PC-3 (cell line): Measurements from ENCODE around the gene KRT15. TPM values are rescaled to one million over a fixed set of nuclear protein-coding genes. Genes with fewer than 3 reads are reported as not detected.

Experiments used
- ATAC-seq: fragments of 200-7000 bp; cut with Tn5 transposase; 2 replicates; pipeline ENCODE4 v1.9.1; 2020; ENCODE audit warnings: mild to moderate bottlenecking, moderate library complexity
- BruUV-seq: library from RNA; stranded (reverse); fragments of 400-500 nt; replicated peaks from 2 replicates; lab custom pipeline; 2021; lab: Mats Ljungman, UMichigan
- CTCF ChIA-PET: fragments of 300-600 bp; sonication (Branson Sonifier 250); formaldehyde crosslinking; loops from one replicate; lab custom pipeline; 2022; ENCODE audit warnings: antibody characterized with exemption; lab: Charles Lee
- POLR2A ChIA-PET: fragments of 300-600 bp; sonication (Branson Sonifier 250); formaldehyde crosslinking; loops from one replicate; lab custom pipeline; 2022; ENCODE audit warnings: antibody characterized with exemption; ENCODE audit not compliant: unreplicated experiment; lab: Charles Lee
- DNase-seq: peaks from one replicate; pipeline ENCODE4 v3.0.0-alpha.2; 2015
- H2AFZ ChIP-seq: fragments of 300-600 bp; sonication (generic); 2 replicates; pipeline ENCODE4 v1.6.0; 2016; ENCODE audit warnings: antibody characterized with exemption, low read length
- H3F3A ChIP-seq: fragments of 300-600 bp; sonication (generic); one replicate; pipeline ENCODE4 v1.6.0; 2017; ENCODE audit warnings: antibody characterized with exemption, low read length, control low read depth, mild to moderate bottlenecking; ENCODE audit not compliant: unreplicated experiment
- H3K27ac ChIP-seq: fragments of 300-600 bp; sonication (generic); 2 replicates; pipeline ENCODE4 v1.5.1; 2016; ENCODE audit warnings: mild to moderate bottlenecking, low read length
- H3K27me3 ChIP-seq: fragments of 300-600 bp; sonication (generic); 2 replicates; pipeline ENCODE4 v1.6.1; 2016; ENCODE audit warnings: low read length, mixed read lengths
- H3K36me3 ChIP-seq: fragments of 300-600 bp; sonication (generic); 2 replicates; pipeline ENCODE4 v1.6.1; 2016; ENCODE audit warnings: low read depth, mixed run types, low read length, mixed read lengths
- H3K4me1 ChIP-seq: fragments of 300-600 bp; sonication (generic); 2 replicates; pipeline ENCODE4 v1.5.1; 2016; ENCODE audit warnings: low read length; ENCODE audit not compliant: insufficient read depth
- H3K4me2 ChIP-seq: fragments of 300-600 bp; sonication (generic); 2 replicates; pipeline ENCODE4 v1.6.0; 2016; ENCODE audit warnings: low read length
- H3K4me3 ChIP-seq: fragments of 300-600 bp; sonication (generic); 2 replicates; pipeline ENCODE4 v1.5.1; 2016; ENCODE audit warnings: mild to moderate bottlenecking, low read length, mixed read lengths
- H3K79me2 ChIP-seq: fragments of 300-600 bp; sonication (generic); 2 replicates; pipeline ENCODE4 v1.6.1; 2017; ENCODE audit warnings: low read length, mixed read lengths
- H3K9ac ChIP-seq: fragments of 300-600 bp; sonication (generic); 2 replicates; pipeline ENCODE4 v1.6.0; 2016; ENCODE audit warnings: mild to moderate bottlenecking, low read length
- H3K9me2 ChIP-seq: fragments of 300-600 bp; sonication (generic); replicated peaks from 2 replicates; pipeline ENCODE4 v1.6.1; 2016; ENCODE audit warnings: mixed run types, low read length, mixed read lengths
- H3K9me3 ChIP-seq: fragments of 300-600 bp; sonication (generic); 2 replicates; pipeline ENCODE4 v1.6.1; 2016; ENCODE audit warnings: low read length, mixed read lengths
- H4K20me1 ChIP-seq: fragments of 300-600 bp; sonication (generic); 2 replicates; pipeline ENCODE4 v1.6.1; 2016; ENCODE audit warnings: low read length, mixed read lengths
- CTCF ChIP-seq: fragments of 300-600 bp; sonication (generic); conservative IDR thresholded peaks from 2 replicates; pipeline ENCODE4 v1.5.1; 2017; ENCODE audit warnings: antibody characterized with exemption, low read depth, mild to moderate bottlenecking, low read length
- EZH2 ChIP-seq: fragments of 300-600 bp; sonication (generic); IDR thresholded peaks from one replicate; pipeline ENCODE4 v1.6.1; 2017; ENCODE audit warnings: antibody characterized with exemption, mild to moderate bottlenecking, low read length; ENCODE audit not compliant: unreplicated experiment
- EZH2phosphoT487 ChIP-seq: fragments of 300-600 bp; sonication (generic); IDR thresholded peaks from 2 replicates; pipeline ENCODE4 v1.6.1; 2018; ENCODE audit warnings: mild to moderate bottlenecking, antibody characterized with exemption, low read length, borderline replicate concordance
- intact Hi-C: fragments of 100-400 bp; cut with micrococcal nuclease; formaldehyde crosslinking; loops from 2 replicates; pipeline ENCODE4 v1.9.0; 2023
- total RNA-seq: library from RNA; depleted of rRNA; stranded (reverse); fragments of >200 nt; gene quantifications from 2 replicates; pipeline ENCODE4 v1.2.3, GENCODE V29; 2014

The KRT15 gene
- total RNA-seq, 1 experiment from 2014 or later, result 121 TPM

DNA sequence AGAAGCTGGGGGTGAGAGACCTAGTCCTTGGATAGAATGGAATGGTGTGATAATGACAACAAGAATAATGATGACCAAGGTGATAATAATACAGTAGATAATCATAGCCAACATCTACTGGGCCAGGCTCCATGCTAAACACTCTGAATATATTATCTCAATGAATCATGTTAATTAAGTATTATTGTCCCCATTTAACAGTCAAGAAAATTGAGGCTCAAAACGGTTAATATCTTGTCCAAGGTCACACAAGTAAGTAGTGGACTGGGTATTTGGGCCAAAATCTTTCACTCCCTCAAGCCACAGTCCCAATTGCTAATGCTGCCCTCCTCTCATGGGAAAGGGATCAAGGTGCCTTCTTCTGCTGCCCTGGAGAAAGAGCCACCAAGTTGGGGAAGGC, 13.3 kb upstream of the KRT15 start:
- H3K27me3 ChIP-seq, result no peaks in the 10 kb centered on the region
- BruUV-seq, result no TSS peak
- CTCF ChIA-PET, result no interaction called here
- no peak for TF ChIP-seq EZH2phosphoT487
- H3K9ac ChIP-seq, result no peak overlapping the region
- peaks cover 48% of the 10 kb centered on the region for H3K4me1 ChIP-seq
- H3K4me3 ChIP-seq, result no peak overlapping the region
- intact Hi-C loops, result no loop called here
- peaks cover 27% of the 10 kb centered on the region for H3K79me2 ChIP-seq
- H3K4me2 ChIP-seq, result no peak overlapping the region
- H3K9me2 ChIP-seq, result no peaks in the 10 kb centered on the region
- H3K36me3 ChIP-seq, result peaks cover 10% of the 10 kb centered on the region
- no peak overlapping the region for H3K27ac ChIP-seq
- no peak for ATAC-seq
- DNase-seq, result no peak
- H3K9me3 ChIP-seq, result no peaks in the 10 kb centered on the region
- H3F3A ChIP-seq, result peaks cover 9% of the 10 kb centered on the region
- H2AFZ ChIP-seq, result no peak overlapping the region
- POLR2A ChIA-PET, result no interaction called here
- peaks cover 11% of the 10 kb centered on the region for H4K20me1 ChIP-seq

GRCh38 chr17:41530062-41531048, 11.7 kb upstream of the KRT15 start:
- intact Hi-C loops, result loop anchor here (1.0 kb wide), 1 partner anchor 18 kb away; no protein-coding TSS in a partner anchor
- DNase-seq, result peak; percentile 94
- TF ChIP-seq CTCF (no peak), EZH2 (no peak), EZH2phosphoT487 (no peak)
- H3K27ac ChIP-seq, result peak overlapping the region; percentile 97
- peak overlapping the region; percentile 90; the same call in 1 of the 2 replicates for H3K4me3 ChIP-seq
- peaks cover 43% of the 10 kb centered on the region for H3K79me2 ChIP-seq
- H2AFZ ChIP-seq, result no peak overlapping the region
- POLR2A ChIA-PET, result interaction anchor here (0.5 to 0.7 kb wide), 2 partner anchors 10 to 24 kb away, joined by 3 to 4 read pairs; no protein-coding TSS in a partner anchor
- peak overlapping the region; percentile 94 for H3K4me2 ChIP-seq
- peak overlapping the region; percentile 97 for H3K9ac ChIP-seq
- H3F3A ChIP-seq, result peaks cover 12% of the 10 kb centered on the region
- TSS peak; percentile 28 for BruUV-seq
- peak; percentile 62 for ATAC-seq
- H3K9me2 ChIP-seq, result no peaks in the 10 kb centered on the region
- peaks cover 32% of the 10 kb centered on the region for H3K4me1 ChIP-seq
- CTCF ChIA-PET, result interaction anchor here (0.6 to 3.5 kb wide), 2 partner anchors 18 to 20 kb away, joined by 3 to 22 read pairs; no protein-coding TSS in a partner anchor
- H3K9me3 ChIP-seq, result no peaks in the 10 kb centered on the region
- no peaks in the 10 kb centered on the region for H3K27me3 ChIP-seq
- peaks cover 17% of the 10 kb centered on the region for H3K36me3 ChIP-seq
- peaks cover 17% of the 10 kb centered on the region for H4K20me1 ChIP-seq

- POLR2A ChIA-PET, result interaction anchor here (0.6 to 0.7 kb wide), 2 partner anchors 11 to 316 kb away, joined by 3 to 4 read pairs; no protein-coding TSS in a partner anchor
Measured at GRCh38 chr17:41529491-41529915, 10.8 kb upstream of the KRT15 start.

More at GRCh38 chr17:41529491-41529915, 10.8 kb upstream of the KRT15 start:
- peak overlapping the region; percentile 94 for H3K4me2 ChIP-seq
- ATAC-seq (no peak), DNase-seq (no peak)
- peak overlapping the region; percentile 90 for H3K4me3 ChIP-seq
- no peaks in the 10 kb centered on the region for H3K9me2 ChIP-seq
- TF ChIP-seq EZH2phosphoT487 (no peak), CTCF (no peak), EZH2 (no peak)
- peaks cover 17% of the 10 kb centered on the region for H4K20me1 ChIP-seq
- CTCF ChIA-PET, result interaction anchor here (3.5 kb wide), 1 partner anchor 19 kb away, joined by 22 read pairs; no protein-coding TSS in a partner anchor
- H3K79me2 ChIP-seq, result peaks cover 48% of the 10 kb centered on the region
- H3K9me3 ChIP-seq, result no peaks in the 10 kb centered on the region
- peaks cover 35% of the 10 kb centered on the region for H3K4me1 ChIP-seq
- no TSS peak for BruUV-seq
- peaks cover 12% of the 10 kb centered on the region for H3F3A ChIP-seq
- H3K9ac ChIP-seq, result peak overlapping the region; percentile 97
- peak overlapping the region; percentile 97 for H3K27ac ChIP-seq
- H3K36me3 ChIP-seq, result peaks cover 20% of the 10 kb centered on the region
- no peak overlapping the region for H2AFZ ChIP-seq
- H3K27me3 ChIP-seq, result no peaks in the 10 kb centered on the region
- intact Hi-C loops, result loop anchor here (10.0 kb wide), 1 partner anchor 125 kb away; no protein-coding TSS in a partner anchor
